Measurements from ENCODE around the gene CD9.

CD9 gene

GRCh38 chr12:6211421-6211869 is 11.2 kb downstream of the CD9 start:
- no peak for DNase-seq
- intact Hi-C loops (cut with DNase I): no loop called here

GRCh38 chr12:6212086-6212485 is 11.9 kb downstream of the CD9 start:
- intact Hi-C loops (cut with DNase I): no loop called here
- DNase-seq: no peak

- intact Hi-C loops (cut with DNase I): no loop called here
- DNase-seq: no peak
These were observed 13.8 kb downstream of the CD9 start for GRCh38 chr12:6213969-6214368.

- intact Hi-C loops (cut with DNase I): no loop called here
- DNase-seq: no peak
These were observed 14.4 kb downstream of the CD9 start for GRCh38 chr12:6214633-6215032.

GRCh38 chr12:6215120-6215807 is 15.1 kb downstream of the CD9 start:
- intact Hi-C loops (cut with DNase I): no loop called here
- no peak for DNase-seq

GRCh38 chr12:6215932-6216494 is 15.8 kb downstream of the CD9 start:
- intact Hi-C loops (cut with DNase I): no loop called here
- DNase-seq: peak in 37 of 42 donors; percentile 50 to 91 (median 71)

GRCh38 chr12:6216581-6216980 is 16.4 kb downstream of the CD9 start:
- peak in 2 of 42 donors; percentile 35 to 46 for DNase-seq
- intact Hi-C loops (cut with DNase I): no loop called here

- no peak for DNase-seq
- intact Hi-C loops (cut with DNase I): no loop called here
These were observed 18.2 kb downstream of the CD9 start for GRCh38 chr12:6218347-6218925.

GRCh38 chr12:6219980-6220379 is 19.8 kb downstream of the CD9 start:
- DNase-seq: no peak
- intact Hi-C loops (cut with DNase I): no loop called here

GRCh38 chr12:6221146-6221545 is 20.9 kb downstream of the CD9 start:
- intact Hi-C loops (cut with DNase I): no loop called here
- DNase-seq: no peak

GRCh38 chr12:6222078-6222654 is 22.0 kb downstream of the CD9 start:
- intact Hi-C loops (cut with DNase I): no loop called here
- DNase-seq: peak in 5 of 42 donors; percentile 38 to 73 (median 48)

GRCh38 chr12:6223545-6223944 is 23.3 kb downstream of the CD9 start:
- peak in 1 of 42 donors; percentile 42 for DNase-seq
- intact Hi-C loops (cut with DNase I): no loop called here

GRCh38 chr12:6224550-6224949 is 24.4 kb downstream of the CD9 start:
- intact Hi-C loops (cut with DNase I): no loop called here
- peak; percentile 83 to 98 (median 92) for DNase-seq

GRCh38 chr12:6225630-6226001 is 25.4 kb downstream of the CD9 start:
- intact Hi-C loops (cut with DNase I): no loop called here
- no peak for DNase-seq

- peak in 34 of 42 donors; percentile 40 to 86 (median 67) for DNase-seq
These were observed 25.9 kb downstream of the CD9 start for GRCh38 chr12:6226002-6226678.

GRCh38 chr12:6226679-6227051 is 26.5 kb downstream of the CD9 start:
- intact Hi-C loops (cut with DNase I): no loop called here
- peak in 1 of 42 donors; percentile 45 for DNase-seq

More at GRCh38 chr12:6226002-6226678, 25.9 kb downstream of the CD9 start:
- intact Hi-C loops (cut with DNase I): no loop called here

GRCh38 chr12:6228535-6229223 is 28.5 kb downstream of the CD9 start:
- DNase-seq: peak in 1 of 42 donors; percentile 45
- intact Hi-C loops (cut with DNase I): no loop called here

GRCh38 chr12:6229224-6230218 is 29.3 kb downstream of the CD9 start:
- peak in 41 of 42 donors; percentile 61 to 92 (median 76) for DNase-seq
- intact Hi-C loops (cut with DNase I): loop anchor here (5.0 kb wide), 2 partner anchors 32 to 48 kb away; no protein-coding TSS in a partner anchor
